HepG2 (cell line): ENCODE data around the gene ESPN. TPM values are rescaled to one million over a fixed set of nuclear protein-coding genes. Genes with fewer than 3 reads are reported as not detected.

Experiments
- GABPA ChIP-seq, 2 experiments: IDR thresholded peaks; 2 replicates each; pipeline ENCODE4 v1.6.1; 2011 to 2016; ENCODE audit warnings: low read depth in 2 of 2, low read length in 1 of 2, missing biosample characterization in 1 of 2, missing genetic modification characterization in 1 of 2
- HOXA3 ChIP-seq: sonication (generic); formaldehyde crosslinking; IDR thresholded peaks from 2 replicates; pipeline ENCODE4 v1.5.0; 2020; ENCODE audit warnings: missing genetic modification reagents
- NFYB ChIP-seq: sonication (generic); formaldehyde crosslinking; IDR thresholded peaks from 2 replicates; pipeline ENCODE4 v1.4.0; 2020; ENCODE audit warnings: missing genetic modification reagents
- POGZ ChIP-seq: sonication (generic); formaldehyde crosslinking; IDR thresholded peaks from 2 replicates; pipeline ENCODE4 v1.4.0; 2020; ENCODE audit warnings: mild to moderate bottlenecking, missing genetic modification reagents
- RERE ChIP-seq: IDR thresholded peaks from 2 replicates; pipeline ENCODE4 v1.6.1; 2016; ENCODE audit warnings: low read depth, missing genetic modification reagents, missing compliant biosample characterization
- SMC3 ChIP-seq: IDR thresholded peaks from 2 replicates; pipeline ENCODE4 v1.6.1; 2011; ENCODE audit warnings: low read length, improper control_type of control experiment
- SP4 ChIP-seq: sonication (generic); formaldehyde crosslinking; IDR thresholded peaks from 2 replicates; pipeline ENCODE4 v1.8.1; 2023; ENCODE audit warnings: mild to moderate bottlenecking, missing genetic modification reagents
- SRSF4 ChIP-seq: fragments of 200-400 bp; formaldehyde crosslinking; IDR thresholded peaks from one replicate; pipeline ENCODE4 v1.6.1; 2018; ENCODE audit warnings: mild to moderate bottlenecking, low read depth, low read length, moderate library complexity; ENCODE audit not compliant: poor library complexity, severe bottlenecking
- TEF ChIP-seq: sonication (generic); formaldehyde crosslinking; IDR thresholded peaks from 2 replicates; pipeline ENCODE4 v1.5.0; 2020; ENCODE audit warnings: missing genetic modification reagents
- ZBTB34 ChIP-seq: sonication (generic); formaldehyde crosslinking; IDR thresholded peaks from 2 replicates; pipeline ENCODE4 v1.8.0; 2022; ENCODE audit warnings: mild to moderate bottlenecking, missing genetic modification reagents
- ZBTB39 ChIP-seq: sonication (generic); formaldehyde crosslinking; IDR thresholded peaks from 2 replicates; pipeline ENCODE4 v1.5.0; 2020; ENCODE audit warnings: missing genetic modification reagents
- ZFP62 ChIP-seq: sonication (generic); formaldehyde crosslinking; IDR thresholded peaks from 2 replicates; pipeline ENCODE4 v1.4.0; 2020; ENCODE audit warnings: missing genetic modification reagents
- ZNF20 ChIP-seq: sonication (generic); formaldehyde crosslinking; IDR thresholded peaks from 2 replicates; pipeline ENCODE4 v1.4.0; 2020; ENCODE audit warnings: mild to moderate bottlenecking, moderate library complexity, missing genetic modification reagents
- ZNF224 ChIP-seq: sonication (generic); formaldehyde crosslinking; IDR thresholded peaks from 2 replicates; pipeline ENCODE4 v1.5.0; 2020; ENCODE audit warnings: mild to moderate bottlenecking, missing genetic modification reagents
- ZNF256 ChIP-seq: sonication (generic); formaldehyde crosslinking; conservative IDR thresholded peaks from 2 replicates; pipeline ENCODE4 v1.4.0; 2020; ENCODE audit warnings: missing genetic modification reagents
- ZNF274 ChIP-seq: sonication (generic); formaldehyde crosslinking; IDR thresholded peaks from 2 replicates; pipeline ENCODE4 v1.5.1; 2020; ENCODE audit warnings: mild to moderate bottlenecking, missing genetic modification reagents
- ZNF414 ChIP-seq: sonication (generic); formaldehyde crosslinking; IDR thresholded peaks from 2 replicates; pipeline ENCODE4 v1.5.0; 2020; ENCODE audit warnings: missing genetic modification reagents
- ZNF550 ChIP-seq: sonication (generic); formaldehyde crosslinking; IDR thresholded peaks from 2 replicates; pipeline ENCODE4 v1.4.0; 2020; ENCODE audit warnings: mild to moderate bottlenecking, missing genetic modification reagents, borderline replicate concordance
- polyA plus RNA-seq, 8 experiments: library from polyadenylated mRNA; depleted of rRNA in 3 of 8; stranded (reverse) in 7 of 8; unstranded in 1 of 8; fragments of >200 nt; fragmentation: Illumina TruSeq in 4 of 8; extraction: Trizol in 4 of 8; gene quantifications; 2 replicates each; pipeline versions ENCODE4 v1.2.1 to v1.2.3, GENCODE V29; 2011 to 2016; ENCODE audit warnings: low read depth in 4 of 8, missing spikeins in 1 of 8, mixed read lengths in 1 of 8; ENCODE audit not compliant: insufficient read depth in 1 of 8
- total RNA-seq, 5 experiments: library from RNA; depleted of rRNA; stranded (reverse); fragments of >200 nt; fragmentation: Illumina TruSeq; extraction: Trizol; gene quantifications; 2 replicates each; pipeline ENCODE4 v1.2.3, GENCODE V29; 2016; ENCODE audit warnings: low read depth in 1 of 5

ESPN gene
- total and polyA plus RNA-seq, 2 of the 13 experiments (the other 11 are each of a cell fraction or from before 2014, with no cell fraction given): 48.6 to 54.2 TPM

- TF ChIP-seq ZBTB34 (CRISPR knock-in tag): no peak
- TF ChIP-seq SMC3: peak; percentile 15; the same call in 1 of the 2 replicates
- no peak for TF ChIP-seq ZNF550 (CRISPR knock-in tag)
- TF ChIP-seq GABPA (IDR thresholded peaks at IDR 0.05; ENCODE audit: low read depth, low read length): no peak
- TF ChIP-seq GABPA (CRISPR knock-in tag; IDR thresholded peaks at IDR 0.05; ENCODE audit: low read depth): no peak
- TF ChIP-seq ZFP62 (CRISPR knock-in tag): no peak
- TF ChIP-seq ZNF256: no peak
- no peak for TF ChIP-seq NFYB
- peak; percentile 48; the same call in 1 of the 2 replicates for TF ChIP-seq SP4 (CRISPR knock-in tag)
- no peak for TF ChIP-seq ZNF414 (CRISPR knock-in tag)
- no peak for TF ChIP-seq SRSF4
- no peak for TF ChIP-seq TEF (CRISPR knock-in tag)
- no peak for TF ChIP-seq ZNF224
- no peak for TF ChIP-seq ZBTB39 (CRISPR knock-in tag)
- TF ChIP-seq RERE (CRISPR knock-in tag): no peak
- 0 out of 2 replicates have a peak, but pooled peaks have one; percentile 30 for TF ChIP-seq ZNF274 (CRISPR knock-in tag)
- TF ChIP-seq HOXA3 (CRISPR knock-in tag): 0 out of 2 replicates have a peak, but pooled peaks have one; percentile 6
- TF ChIP-seq ZNF20: no peak
- no peak for TF ChIP-seq POGZ (CRISPR knock-in tag)
Measured at GRCh38 chr1:6475381-6476133, 51.0 kb downstream of the ESPN start (continued).
